ENCODE measurements around the gene ADRA2C. TPM values are rescaled to one million over a fixed set of nuclear protein-coding genes. Genes with fewer than 3 reads are reported as not detected.

ADRA2C gene
- total and polyA plus RNA-seq, 9 of the 15 experiments (the other 6 are each of a cell fraction or from before 2014, with no cell fraction given), result 0.06 to 0.58 (median 0.14) TPM; not detected in 2

DNA sequence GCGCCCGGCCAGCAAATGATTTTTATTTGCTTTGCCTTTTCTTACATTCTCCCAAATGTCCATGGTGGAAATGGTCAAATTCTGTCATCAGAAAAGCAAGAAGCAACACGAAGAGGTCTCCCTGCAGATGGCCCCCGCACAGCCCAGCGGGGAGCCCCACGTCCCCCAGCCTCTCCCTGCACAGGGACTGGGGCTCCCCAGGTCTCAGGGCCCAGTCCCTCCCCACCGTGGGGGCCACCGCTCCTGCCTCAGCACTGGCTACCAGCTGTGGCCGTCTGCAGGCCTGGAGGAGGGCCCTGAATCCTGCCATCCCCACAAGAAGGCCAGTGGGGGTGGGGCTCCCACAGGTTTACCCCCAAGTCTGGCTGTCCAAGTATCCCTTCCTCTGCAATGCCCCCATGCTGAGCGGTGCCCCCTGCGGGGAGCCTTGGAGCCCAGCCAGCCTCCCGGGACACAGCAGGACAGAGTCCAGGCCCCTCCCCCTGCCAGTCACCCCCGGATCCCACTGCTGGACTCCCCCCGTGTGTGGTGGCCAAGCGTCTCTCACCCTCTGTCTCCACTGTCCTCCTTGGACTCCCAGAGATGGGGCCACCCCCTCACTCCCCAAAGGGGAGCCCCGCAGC, 38.2 kb upstream of the ADRA2C start:
- ATAC-seq (no peak), FAIRE-seq (no peak), DNase-seq (ENCODE audit: extremely low read depth in 1 of 4, low spot score in 3 of 4) (no peak)
- Histone ChIP-seq H3K9me1 (ENCODE audit: control insufficient read depth, insufficient read depth, low read length) (no peaks in the 10 kb centered on the region), H3K36me3 (ENCODE audit: control insufficient read depth, insufficient read depth, low read length) (no peaks in the 10 kb centered on the region), H3K27ac (ENCODE audit: extremely low read depth, low read depth, low read length) (no peak overlapping the region), H4K20me1 (replicated peaks; ENCODE audit: control insufficient read depth, insufficient read depth, low read length) (peaks cover 15% of the 10 kb centered on the region; the same call in 1 of the 2 replicates), H3K4me2 (ENCODE audit: insufficient read depth, low read length) (no peak overlapping the region), H3K9ac (ENCODE audit: insufficient read depth in 1 of 2, low read depth in 2 of 2, low read length in 2 of 2) (no peak overlapping the region), H3K79me2 (ENCODE audit: control insufficient read depth, insufficient read depth, low read length) (no peaks in the 10 kb centered on the region), H3K4me1 (replicated peaks in 1 of 2; ENCODE audit: control insufficient read depth in 2 of 2, insufficient read depth in 2 of 2, low read length in 2 of 2) (peaks cover 0 to 12% of the 10 kb centered on the region in 2 experiments; a peak in 2 of 5 replicates), H2AFZ (ENCODE audit: low read depth, low read length) (no peak overlapping the region), H3K9me3 (replicated peaks; ENCODE audit: control insufficient read depth, insufficient read depth, low read depth, low read length) (no peaks in the 10 kb centered on the region), H3K4me3 (no peak overlapping the region), H3K27me3 (ENCODE audit: control insufficient read depth in 2 of 2, insufficient read depth in 2 of 2, low read length in 2 of 2) (peaks cover 14 to 65% of the 10 kb centered on the region in 2 experiments; a peak in 3 of 5 replicates)
- CTCF ChIA-PET (ENCODE audit: low intra/inter-chr PET ratio), result no interaction called here
- intact Hi-C loops (cut with micrococcal nuclease) (no loop called here), in situ Hi-C loops (cut with MboI) (no loop called here)
- WGBS (ENCODE audit: insufficient coverage, low coverage, missing lambda C conversion rate), result 0% methylated on average over 8 of the region's 16 CpGs
- no peak for TF ChIP-seq SNAPC5 (CRISPR knock-in tag; IDR thresholded peaks at IDR 0.05)
- TF ChIP-seq ASH1L (IDR thresholded peaks at IDR 0.05; ENCODE audit: borderline replicate concordance, low read depth, partially characterized antibody), result no peak
- no peak for TF ChIP-seq SLC30A9 (CRISPR knock-in tag; IDR thresholded peaks at IDR 0.05)
- TF ChIP-seq NUFIP1 (IDR thresholded peaks at IDR 0.05; ENCODE audit: partially characterized antibody), result no peak
- no peak for TF ChIP-seq LEF1 (IDR thresholded peaks at IDR 0.05)
- no peak for TF ChIP-seq PML (IDR thresholded peaks at IDR 0.05; ENCODE audit: low read length)
- TF ChIP-seq, protein P1, sequence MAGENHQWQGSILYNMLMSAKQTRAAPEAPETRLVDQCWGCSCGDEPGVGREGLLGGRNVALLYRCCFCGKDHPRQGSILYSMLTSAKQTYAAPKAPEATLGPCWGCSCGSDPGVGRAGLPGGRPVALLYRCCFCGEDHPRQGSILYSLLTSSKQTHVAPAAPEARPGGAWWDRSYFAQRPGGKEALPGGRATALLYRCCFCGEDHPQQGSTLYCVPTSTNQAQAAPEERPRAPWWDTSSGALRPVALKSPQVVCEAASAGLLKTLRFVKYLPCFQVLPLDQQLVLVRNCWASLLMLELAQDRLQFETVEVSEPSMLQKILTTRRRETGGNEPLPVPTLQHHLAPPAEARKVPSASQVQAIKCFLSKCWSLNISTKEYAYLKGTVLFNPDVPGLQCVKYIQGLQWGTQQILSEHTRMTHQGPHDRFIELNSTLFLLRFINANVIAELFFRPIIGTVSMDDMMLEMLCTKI (IDR thresholded peaks at IDR 0.05; ENCODE audit: partially characterized antibody), result no peak
- TF ChIP-seq PTRF (tag; IDR thresholded peaks at IDR 0.05), result no peak
- TF ChIP-seq MAFG (tag; conservative IDR thresholded peaks at IDR 0.05), result no peak
- no peak for TF ChIP-seq UBTF (IDR thresholded peaks at IDR 0.05; ENCODE audit: borderline replicate concordance in 1 of 2, low read depth in 2 of 2, low read length in 2 of 2)
- TF ChIP-seq, protein P2, sequence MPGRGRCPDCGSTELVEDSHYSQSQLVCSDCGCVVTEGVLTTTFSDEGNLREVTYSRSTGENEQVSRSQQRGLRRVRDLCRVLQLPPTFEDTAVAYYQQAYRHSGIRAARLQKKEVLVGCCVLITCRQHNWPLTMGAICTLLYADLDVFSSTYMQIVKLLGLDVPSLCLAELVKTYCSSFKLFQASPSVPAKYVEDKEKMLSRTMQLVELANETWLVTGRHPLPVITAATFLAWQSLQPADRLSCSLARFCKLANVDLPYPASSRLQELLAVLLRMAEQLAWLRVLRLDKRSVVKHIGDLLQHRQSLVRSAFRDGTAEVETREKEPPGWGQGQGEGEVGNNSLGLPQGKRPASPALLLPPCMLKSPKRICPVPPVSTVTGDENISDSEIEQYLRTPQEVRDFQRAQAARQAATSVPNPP (IDR thresholded peaks at IDR 0.05; ENCODE audit: borderline replicate concordance, insufficient read depth, insufficient read length), result no peak
- no peak for TF ChIP-seq CBX1 (IDR thresholded peaks at IDR 0.05; ENCODE audit: low read depth)
- TF ChIP-seq, protein P3, sequence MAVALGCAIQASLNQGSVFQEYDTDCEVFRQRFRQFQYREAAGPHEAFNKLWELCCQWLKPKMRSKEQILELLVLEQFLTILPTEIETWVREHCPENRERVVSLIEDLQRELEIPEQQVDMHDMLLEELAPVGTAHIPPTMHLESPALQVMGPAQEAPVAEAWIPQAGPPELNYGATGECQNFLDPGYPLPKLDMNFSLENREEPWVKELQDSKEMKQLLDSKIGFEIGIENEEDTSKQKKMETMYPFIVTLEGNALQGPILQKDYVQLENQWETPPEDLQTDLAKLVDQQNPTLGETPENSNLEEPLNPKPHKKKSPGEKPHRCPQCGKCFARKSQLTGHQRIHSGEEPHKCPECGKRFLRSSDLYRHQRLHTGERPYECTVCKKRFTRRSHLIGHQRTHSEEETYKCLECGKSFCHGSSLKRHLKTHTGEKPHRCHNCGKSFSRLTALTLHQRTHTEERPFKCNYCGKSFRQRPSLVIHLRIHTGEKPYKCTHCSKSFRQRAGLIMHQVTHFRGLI (CRISPR knock-in tag; IDR thresholded peaks at IDR 0.05), result no peak
- TF ChIP-seq DACH1 (IDR thresholded peaks at IDR 0.05; ENCODE audit: partially characterized antibody), result no peak
- POLR2A ChIA-PET, result no interaction called here
- no TSS peak for BruUV-seq (replicated peaks)

All from K562 (cell line).